Peyer's patch (tissue), 4 donors: ENCODE measurements around the gene DTX2. TPM values are rescaled to one million over a fixed set of nuclear protein-coding genes. Genes with fewer than 3 reads are reported as not detected.
"Not testable (repeated sequence)": the region's sequence is repeated elsewhere in the genome, so short reads cannot be mapped to it uniquely, and the experiment has no call there.

Experiments used
- DNase-seq, 3 donors: peaks; one replicate each; pipeline ENCODE4 v3.0.0-alpha.2; 2017 to 2019
- H3K27ac ChIP-seq, 4 donors: fragments of 200-600 bp; sonication (generic); one replicate each; pipeline ENCODE4 v1.5.1; 2016 to 2019
- H3K27me3 ChIP-seq, 2 donors: fragments of 200-600 bp; sonication (generic); one replicate each; pipeline ENCODE4 v1.5.1; 2019
- H3K36me3 ChIP-seq, 3 donors: fragments of 200-600 bp; sonication (generic); one replicate each; pipeline ENCODE4 v1.5.1; 2016 to 2019
- H3K4me1 ChIP-seq, 4 donors: fragments of 200-600 bp; sonication (generic); one replicate each; pipeline ENCODE4 v1.5.1; 2016 to 2019
- H3K4me3 ChIP-seq, 4 donors: fragments of 200-600 bp; sonication (generic); 1 replicate in 3 of 4; 2 replicates in 1 of 4; pipeline ENCODE4 v1.5.1; 2016 to 2019; ENCODE audit warnings: mild to moderate bottlenecking in 1 of 4
- H3K9me3 ChIP-seq, 4 donors: fragments of 200-600 bp; sonication (generic); one replicate each; pipeline ENCODE4 v1.5.1; 2016 to 2019; ENCODE audit warnings: mild to moderate bottlenecking in 1 of 4
- CTCF ChIP-seq, 6 experiments: fragments of 450-650 bp in 4 of 6; fragments of 200-600 bp in 2 of 6; sonication (generic) in 1 of 6; IDR thresholded peaks; one replicate each; pipeline ENCODE4 v1.5.1; 2017 to 2019; ENCODE audit warnings: antibody characterized with exemption in 6 of 6, mild to moderate bottlenecking in 3 of 6, moderate library complexity in 1 of 6
- POLR2A ChIP-seq, 2 donors: fragments of 450-650 bp; IDR thresholded peaks; one replicate each; pipeline ENCODE4 v1.5.1; 2017; ENCODE audit warnings: antibody characterized with exemption in 2 of 2, mild to moderate bottlenecking in 2 of 2, moderate library complexity in 2 of 2
- small RNA-seq, 2 donors: library from RNA; depleted of rRNA; stranded (forward); fragments of <200 nt; gene quantifications; one replicate each; pipeline ENCODE3, GENCODE V24; 2016
- total RNA-seq, 4 donors: library from RNA; depleted of rRNA; stranded (reverse); fragments of >200 nt; gene quantifications; one replicate each; pipeline ENCODE4 v1.1.0, GENCODE V29; 2016

DTX2 gene
- total RNA-seq, 4 donors from 2014 or later: 32.2 to 72.8 (median 59.2) TPM

DNA sequence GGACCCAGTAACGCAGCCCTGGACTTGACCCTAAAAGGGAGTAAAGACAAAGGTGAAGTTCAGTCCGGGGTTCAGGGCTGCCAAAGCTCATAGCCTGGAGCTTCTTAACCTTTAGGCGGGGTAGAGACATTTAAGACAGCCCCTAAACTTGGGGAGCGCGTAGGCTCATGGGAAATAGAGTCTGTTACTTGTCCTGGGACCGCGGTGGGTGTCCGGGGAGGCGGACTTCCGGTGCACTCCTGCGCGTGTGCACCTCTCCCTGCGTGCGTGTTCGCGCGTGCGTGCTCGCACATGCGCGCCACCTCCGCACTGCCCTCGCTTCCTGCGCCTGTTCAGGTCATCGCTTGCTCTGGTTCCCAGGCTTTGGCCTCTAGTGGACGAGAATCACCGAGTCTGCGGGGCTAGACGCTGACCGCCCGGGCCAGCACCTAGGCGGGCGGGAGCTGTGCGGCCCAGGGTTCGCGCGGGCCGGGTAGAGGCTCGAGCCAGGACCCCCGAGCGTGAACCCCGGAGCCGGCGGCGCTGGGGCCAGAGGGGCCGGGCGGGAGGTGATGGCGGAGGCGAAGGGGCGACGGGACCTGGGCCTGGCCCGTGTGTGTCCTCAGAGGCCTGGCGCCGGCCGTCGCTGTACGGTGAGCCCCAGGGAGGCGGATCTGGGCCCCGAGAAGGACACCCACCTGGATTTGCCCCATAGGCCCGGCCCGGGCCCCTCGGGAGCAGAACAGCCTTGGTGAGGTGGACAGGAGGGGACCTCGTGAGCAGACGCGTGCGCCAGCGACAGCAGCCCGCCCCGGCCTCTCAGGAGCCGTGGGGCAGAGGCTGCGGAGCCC is 87.7 kb downstream of the DTX2 start:
- TF ChIP-seq POLR2A (IDR thresholded peaks at IDR 0.05) (peak; percentile 64 to 66), CTCF (IDR thresholded peaks at IDR 0.05) (peak in 3 of 6 experiments; percentile 17 to 28 (median 28))
- H3K36me3 ChIP-seq, H3K4me1 ChIP-seq, H3K9me3 ChIP-seq, H3K27me3 ChIP-seq: not testable (repeated sequence)
- H3K4me3 ChIP-seq: peak overlapping the region; percentile 86 to 90 (median 88)
- peak; percentile 86 to 95 (median 88) for DNase-seq
- H3K27ac ChIP-seq: peak overlapping the region; percentile 88 to 89 (median 88)

- H3K4me1 ChIP-seq, H3K9me3 ChIP-seq, H3K36me3 ChIP-seq, H3K27me3 ChIP-seq: not testable (repeated sequence)
- DNase-seq: peak in 2 of 3 donors; percentile 16 to 46
- H3K4me3 ChIP-seq: peak overlapping the region; percentile 86 to 90 (median 88)
- H3K27ac ChIP-seq: peak overlapping the region; percentile 88 to 89 (median 88)
These were observed 88.3 kb downstream of the DTX2 start for GRCh38 chr7:76549855-76550248.

- H3K4me3 ChIP-seq, H3K9me3 ChIP-seq, H3K27ac ChIP-seq, H3K36me3 ChIP-seq, H3K27me3 ChIP-seq, H3K4me1 ChIP-seq, DNase-seq: not testable (repeated sequence)
These were observed 90.5 kb downstream of the DTX2 start for GRCh38 chr7:76551992-76552391.

Small RNA genes lying within 50 kb of the gene (small RNA-seq; reads per million reads assigned to genes)
- gene RF00019: 0 reads per million in 2 donors

Other genes starting within 250 kb of the DTX2 start
- gene HSPB1, start 159.0 kb upstream of the DTX2 start, total RNA-seq: 100 to 1,000 TPM in 1 of 4 donors, 10 to 100 TPM in 3; 59.0 to 139 (median 88.3) TPM
- 10 to 100 TPM; 40.5 to 74.3 (median 53.6) TPM for gene YWHAG, start 102.7 kb upstream of the DTX2 start, total RNA-seq
- gene SSC4D, start 52.0 kb upstream of the DTX2 start, total RNA-seq: 1 to 10 TPM in 1 of 4 donors, not detected in 3; 2.8 TPM
- 1 to 10 TPM in 3 of 4 donors, not detected in 1; 2.8 to 4.3 (median 3.3) TPM for gene ZP3, start 36.8 kb upstream of the DTX2 start, total RNA-seq
- gene UPK3B, start 48.8 kb downstream of the DTX2 start, total RNA-seq: 1 to 10 TPM in 3 of 4 donors, not detected in 1; 1.4 to 5.2 (median 3.3) TPM
- gene SPDYE16, start 81.6 kb downstream of the DTX2 start, total RNA-seq: 1 to 10 TPM in 1 of 4 donors, not detected in 3; 1.7 TPM
- gene POMZP3, start 165.6 kb downstream of the DTX2 start, total RNA-seq: 10 to 100 TPM in 2 of 4 donors, 1 to 10 TPM in 2; 6.3 to 14.0 (median 9.8) TPM